ENCODE measurements around the gene TRIM10. TPM values are rescaled to one million over a fixed set of nuclear protein-coding genes. Genes with fewer than 3 reads are reported as not detected.

TRIM10 gene
- total and polyA plus RNA-seq, 10 of the 15 experiments (the other 5 are each of a cell fraction or from before 2014, with no cell fraction given) = 0.01 TPM; not detected in 9

GRCh38 chr6:30200551-30201281 is 39.7 kb upstream of the TRIM10 start (continued):
- TF ChIP-seq YBX1 (IDR thresholded peaks at IDR 0.05) (no peak), CUX1 (IDR thresholded peaks at IDR 0.05; ENCODE audit: insufficient replicate concordance, low read depth, low read length) (no peak), KAT2A (conservative IDR thresholded peaks at IDR 0.05; ENCODE audit: control insufficient read depth, low read depth, low read length) (no peak), PKNOX1 (IDR thresholded peaks at IDR 0.05) (no peak), RUNX3 (IDR thresholded peaks at IDR 0.05; ENCODE audit: low read length) (peak; percentile 98)
